ENCODE results near the gene SLC5A4. TPM values are rescaled to one million over a fixed set of nuclear protein-coding genes. Genes with fewer than 3 reads are reported as not detected.

The SLC5A4 gene
- total RNA-seq, 1 experiment from 2014 or later = not detected

DNA sequence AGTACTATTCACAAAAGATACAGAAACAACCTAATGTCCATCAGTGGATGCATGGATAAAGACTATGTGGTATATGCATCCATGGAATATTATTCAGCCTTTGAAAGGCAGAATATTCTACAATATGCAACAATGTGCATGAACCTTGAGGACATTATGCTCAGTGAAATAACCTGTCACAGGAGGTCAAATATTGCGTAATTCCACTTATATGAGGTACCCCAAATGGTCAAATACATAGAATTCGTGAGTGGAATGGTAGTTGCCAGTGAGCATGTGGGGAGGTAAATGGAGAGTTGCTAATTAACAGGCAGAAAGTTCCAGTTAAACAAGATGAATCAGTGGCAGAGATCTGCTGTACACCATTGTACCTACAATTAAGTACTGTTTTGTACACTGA is 3.6 kb upstream of the SLC5A4 start:
- peaks cover 4% of the 10 kb centered on the region; the same call in 1 of the 2 replicates for H3K27me3 ChIP-seq (ENCODE audit: low read length)
- TF ChIP-seq EZH2phosphoT487 (IDR thresholded peaks at IDR 0.05; ENCODE audit: borderline replicate concordance, low read length) = no peak
- BruUV-seq (replicated peaks) = no TSS peak
- H3K27ac ChIP-seq (ENCODE audit: low read length) = no peak overlapping the region
- DNase-seq = no peak
- no peak overlapping the region for H3K4me2 ChIP-seq (ENCODE audit: low read length)
- intact Hi-C loops (cut with micrococcal nuclease) = no loop called here
- H2AFZ ChIP-seq (ENCODE audit: low read length) = no peak overlapping the region
- ChIA-PET POLR2A (ENCODE audit: unreplicated experiment) (no interaction called here), CTCF (interaction anchor here (0.6 kb wide), 1 partner anchor 282 kb away, joined by 3 read pairs; no protein-coding TSS in a partner anchor)
- no peaks in the 10 kb centered on the region for H3K9me3 ChIP-seq (ENCODE audit: low read length)
- no peak overlapping the region for H3K9ac ChIP-seq (ENCODE audit: low read length)
- no peak overlapping the region for H3K4me3 ChIP-seq (ENCODE audit: low read length)
- H3K79me2 ChIP-seq (ENCODE audit: low read length) = no peaks in the 10 kb centered on the region
- ATAC-seq = no peak
- no peaks in the 10 kb centered on the region for H3F3A ChIP-seq (ENCODE audit: low read length, unreplicated experiment)
- H3K9me2 ChIP-seq (replicated peaks; ENCODE audit: low read length) = no peaks in the 10 kb centered on the region
- no peaks in the 10 kb centered on the region for H3K4me1 ChIP-seq (ENCODE audit: insufficient read depth, low read length)
- no peaks in the 10 kb centered on the region for H4K20me1 ChIP-seq (ENCODE audit: low read length)
- no peaks in the 10 kb centered on the region for H3K36me3 ChIP-seq (ENCODE audit: low read depth, low read length)

DNA sequence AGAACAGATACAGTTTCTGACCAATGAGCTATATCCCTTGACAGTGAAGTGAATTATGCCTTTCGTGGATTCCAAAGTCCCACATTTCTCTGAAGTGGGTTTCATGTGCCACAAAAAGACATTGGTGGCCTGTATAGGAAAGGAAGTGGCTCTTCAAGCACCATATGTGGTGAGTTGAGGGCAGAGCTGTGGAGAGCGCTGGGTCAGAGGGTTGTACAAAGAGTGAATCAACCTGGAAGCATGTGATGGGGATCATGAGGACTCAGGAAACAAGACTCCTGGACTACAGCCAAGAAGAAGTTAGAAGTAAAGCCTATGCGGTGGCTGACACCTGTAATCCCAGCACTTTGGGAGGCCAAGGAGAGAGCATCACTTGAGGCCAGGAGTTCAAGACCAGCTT is 579 bp upstream of the SLC5A4 start:
- intact Hi-C loops (cut with micrococcal nuclease) = no loop called here
- DNase-seq (no peak), ATAC-seq (no peak)
- Histone ChIP-seq H3K4me2 (ENCODE audit: low read length) (no peak overlapping the region), H3K4me3 (ENCODE audit: low read length) (no peak overlapping the region), H4K20me1 (ENCODE audit: low read length) (no peaks in the 10 kb centered on the region), H2AFZ (ENCODE audit: low read length) (no peak overlapping the region), H3K9ac (ENCODE audit: low read length) (no peak overlapping the region), H3K79me2 (ENCODE audit: low read length) (no peaks in the 10 kb centered on the region), H3K9me2 (replicated peaks; ENCODE audit: low read length) (no peaks in the 10 kb centered on the region), H3K9me3 (ENCODE audit: low read length) (no peaks in the 10 kb centered on the region), H3K27me3 (ENCODE audit: low read length) (peaks cover 4% of the 10 kb centered on the region; the same call in 1 of the 2 replicates), H3F3A (ENCODE audit: low read length, unreplicated experiment) (no peaks in the 10 kb centered on the region), H3K27ac (ENCODE audit: low read length) (no peak overlapping the region), H3K4me1 (ENCODE audit: insufficient read depth, low read length) (no peaks in the 10 kb centered on the region), H3K36me3 (ENCODE audit: low read depth, low read length) (no peaks in the 10 kb centered on the region)
- POLR2A ChIA-PET (ENCODE audit: unreplicated experiment) = no interaction called here
- CTCF ChIA-PET = no interaction called here
- TF ChIP-seq, protein P1, sequence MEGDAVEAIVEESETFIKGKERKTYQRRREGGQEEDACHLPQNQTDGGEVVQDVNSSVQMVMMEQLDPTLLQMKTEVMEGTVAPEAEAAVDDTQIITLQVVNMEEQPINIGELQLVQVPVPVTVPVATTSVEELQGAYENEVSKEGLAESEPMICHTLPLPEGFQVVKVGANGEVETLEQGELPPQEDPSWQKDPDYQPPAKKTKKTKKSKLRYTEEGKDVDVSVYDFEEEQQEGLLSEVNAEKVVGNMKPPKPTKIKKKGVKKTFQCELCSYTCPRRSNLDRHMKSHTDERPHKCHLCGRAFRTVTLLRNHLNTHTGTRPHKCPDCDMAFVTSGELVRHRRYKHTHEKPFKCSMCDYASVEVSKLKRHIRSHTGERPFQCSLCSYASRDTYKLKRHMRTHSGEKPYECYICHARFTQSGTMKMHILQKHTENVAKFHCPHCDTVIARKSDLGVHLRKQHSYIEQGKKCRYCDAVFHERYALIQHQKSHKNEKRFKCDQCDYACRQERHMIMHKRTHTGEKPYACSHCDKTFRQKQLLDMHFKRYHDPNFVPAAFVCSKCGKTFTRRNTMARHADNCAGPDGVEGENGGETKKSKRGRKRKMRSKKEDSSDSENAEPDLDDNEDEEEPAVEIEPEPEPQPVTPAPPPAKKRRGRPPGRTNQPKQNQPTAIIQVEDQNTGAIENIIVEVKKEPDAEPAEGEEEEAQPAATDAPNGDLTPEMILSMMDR (conservative IDR thresholded peaks at IDR 0.05; ENCODE audit: low read depth, low read length) = no peak
- TF ChIP-seq EZH2phosphoT487 (IDR thresholded peaks at IDR 0.05; ENCODE audit: borderline replicate concordance, low read length) (no peak), EZH2 (IDR thresholded peaks at IDR 0.05; ENCODE audit: low read length, unreplicated experiment) (no peak)
- BruUV-seq (replicated peaks) = no TSS peak

DNA sequence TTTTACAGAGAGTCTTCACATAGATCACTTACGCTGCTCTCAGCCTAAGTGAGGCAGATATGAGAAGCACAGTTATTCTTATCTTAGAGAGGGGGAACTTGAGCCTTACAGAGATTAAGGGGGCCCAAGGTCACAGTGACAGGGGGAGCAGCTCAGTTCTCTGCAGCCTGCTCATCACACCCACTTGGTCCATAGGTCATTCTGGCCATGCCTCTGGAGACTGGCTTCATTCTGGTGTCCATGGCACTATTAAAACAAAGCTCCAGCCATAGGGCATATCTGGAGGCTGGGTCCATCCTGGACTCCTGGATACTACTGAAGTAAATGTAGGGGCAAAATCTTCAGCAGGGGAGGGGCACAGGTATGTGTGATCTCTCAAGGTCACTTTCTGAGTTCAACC is 5.9 kb downstream of the SLC5A4 start:
- no peaks in the 10 kb centered on the region for H3K4me1 ChIP-seq (ENCODE audit: insufficient read depth, low read length)
- peaks cover 14% of the 10 kb centered on the region; the same call in 1 of the 2 replicates for H3K27me3 ChIP-seq (ENCODE audit: low read length)
- no peaks in the 10 kb centered on the region for H4K20me1 ChIP-seq (ENCODE audit: low read length)
- H3K9me3 ChIP-seq (ENCODE audit: low read length) = no peaks in the 10 kb centered on the region
- no peak overlapping the region for H2AFZ ChIP-seq (ENCODE audit: low read length)
- H3K4me2 ChIP-seq (ENCODE audit: low read length) = no peak overlapping the region
- no peaks in the 10 kb centered on the region for H3K36me3 ChIP-seq (ENCODE audit: low read depth, low read length)
- H3K9me2 ChIP-seq (replicated peaks; ENCODE audit: low read length) = no peaks in the 10 kb centered on the region
- TF ChIP-seq EZH2 (IDR thresholded peaks at IDR 0.05; ENCODE audit: low read length, unreplicated experiment) = no peak
- ATAC-seq (no peak), DNase-seq (no peak)
- H3K27ac ChIP-seq (ENCODE audit: low read length) = no peak overlapping the region
- H3K4me3 ChIP-seq (ENCODE audit: low read length) = no peak overlapping the region
- intact Hi-C loops (cut with micrococcal nuclease) = no loop called here
- H3K79me2 ChIP-seq (ENCODE audit: low read length) = no peaks in the 10 kb centered on the region
- ChIA-PET CTCF (no interaction called here), POLR2A (ENCODE audit: unreplicated experiment) (no interaction called here)
- H3F3A ChIP-seq (ENCODE audit: low read length, unreplicated experiment) = no peaks in the 10 kb centered on the region
- BruUV-seq (replicated peaks) = no TSS peak
- H3K9ac ChIP-seq (ENCODE audit: low read length) = no peak overlapping the region

DNA sequence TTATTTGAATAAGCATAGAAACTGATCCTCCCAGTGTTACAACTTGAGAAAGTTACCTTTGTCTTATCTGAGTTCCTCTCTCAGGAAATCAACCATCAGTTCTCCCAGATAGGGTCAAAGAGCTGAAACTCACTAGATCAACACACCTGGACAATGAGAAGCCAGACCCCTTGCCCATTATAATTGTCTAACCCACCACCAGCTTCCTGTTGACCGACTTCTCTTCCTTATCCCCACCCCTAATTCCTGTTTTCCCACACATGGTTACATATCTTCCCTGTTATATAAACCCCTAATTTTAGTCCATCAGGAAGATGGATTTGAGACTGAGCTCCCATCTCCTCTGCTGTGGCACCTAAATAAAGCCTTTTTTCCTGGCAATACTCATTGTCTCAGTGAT is 6.9 kb downstream of the SLC5A4 start:
- H3K79me2 ChIP-seq (ENCODE audit: low read length) = no peaks in the 10 kb centered on the region
- no peaks in the 10 kb centered on the region for H3F3A ChIP-seq (ENCODE audit: low read length, unreplicated experiment)
- peaks cover 14% of the 10 kb centered on the region; the same call in 1 of the 2 replicates for H3K27me3 ChIP-seq (ENCODE audit: low read length)
- no peaks in the 10 kb centered on the region for H3K9me2 ChIP-seq (replicated peaks; ENCODE audit: low read length)
- intact Hi-C loops (cut with micrococcal nuclease) = no loop called here
- H2AFZ ChIP-seq (ENCODE audit: low read length) = no peak overlapping the region
- H3K9ac ChIP-seq (ENCODE audit: low read length) = no peak overlapping the region
- no TSS peak for BruUV-seq (replicated peaks)
- H3K27ac ChIP-seq (ENCODE audit: low read length) = no peak overlapping the region
- no peaks in the 10 kb centered on the region for H3K36me3 ChIP-seq (ENCODE audit: low read depth, low read length)
- H3K4me2 ChIP-seq (ENCODE audit: low read length) = no peak overlapping the region
- no peak overlapping the region for H3K4me3 ChIP-seq (ENCODE audit: low read length)
- ATAC-seq = no peak
- ChIA-PET CTCF (no interaction called here), POLR2A (ENCODE audit: unreplicated experiment) (no interaction called here)
- H3K4me1 ChIP-seq (ENCODE audit: insufficient read depth, low read length) = no peaks in the 10 kb centered on the region
- TF ChIP-seq, protein P1 (conservative IDR thresholded peaks at IDR 0.05; ENCODE audit: low read depth, low read length) = no peak
- TF ChIP-seq EZH2 (IDR thresholded peaks at IDR 0.05; ENCODE audit: low read length, unreplicated experiment) (no peak), EZH2phosphoT487 (IDR thresholded peaks at IDR 0.05; ENCODE audit: borderline replicate concordance, low read length) (no peak)
- H4K20me1 ChIP-seq (ENCODE audit: low read length) = no peaks in the 10 kb centered on the region
- H3K9me3 ChIP-seq (ENCODE audit: low read length) = no peaks in the 10 kb centered on the region
- no peak for DNase-seq

Data from PC-3 (cell line).